ENCODE data around the gene C1orf232.

GRCh38 chr1:26162220-26162709 lies 6.5 kb downstream of the C1orf232 start:
- TF ChIP-seq, protein P1, sequence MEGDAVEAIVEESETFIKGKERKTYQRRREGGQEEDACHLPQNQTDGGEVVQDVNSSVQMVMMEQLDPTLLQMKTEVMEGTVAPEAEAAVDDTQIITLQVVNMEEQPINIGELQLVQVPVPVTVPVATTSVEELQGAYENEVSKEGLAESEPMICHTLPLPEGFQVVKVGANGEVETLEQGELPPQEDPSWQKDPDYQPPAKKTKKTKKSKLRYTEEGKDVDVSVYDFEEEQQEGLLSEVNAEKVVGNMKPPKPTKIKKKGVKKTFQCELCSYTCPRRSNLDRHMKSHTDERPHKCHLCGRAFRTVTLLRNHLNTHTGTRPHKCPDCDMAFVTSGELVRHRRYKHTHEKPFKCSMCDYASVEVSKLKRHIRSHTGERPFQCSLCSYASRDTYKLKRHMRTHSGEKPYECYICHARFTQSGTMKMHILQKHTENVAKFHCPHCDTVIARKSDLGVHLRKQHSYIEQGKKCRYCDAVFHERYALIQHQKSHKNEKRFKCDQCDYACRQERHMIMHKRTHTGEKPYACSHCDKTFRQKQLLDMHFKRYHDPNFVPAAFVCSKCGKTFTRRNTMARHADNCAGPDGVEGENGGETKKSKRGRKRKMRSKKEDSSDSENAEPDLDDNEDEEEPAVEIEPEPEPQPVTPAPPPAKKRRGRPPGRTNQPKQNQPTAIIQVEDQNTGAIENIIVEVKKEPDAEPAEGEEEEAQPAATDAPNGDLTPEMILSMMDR (IDR thresholded peaks at IDR 0.05; ENCODE audit: control extremely low read depth in 1 of 3, insufficient read depth in 1 of 3, low read depth in 1 of 3, low read length in 3 of 3), result no peak
- TF ChIP-seq EGR1 (IDR thresholded peaks at IDR 0.05; ENCODE audit: borderline replicate concordance, low read depth, low read length) (no peak), EZH2 (IDR thresholded peaks at IDR 0.05; ENCODE audit: low read depth, low read length, severe bottlenecking) (no peak)

Measured in H1 (cell line).